Cardiac muscle cell (in vitro differentiated cells and primary cell): Measurements from ENCODE around the gene DDX23. TPM values are rescaled to one million over a fixed set of nuclear protein-coding genes. Genes with fewer than 3 reads are reported as not detected.
"Not testable (repeated sequence)": the region's sequence is repeated elsewhere in the genome, so short reads cannot be mapped to it uniquely, and the experiment has no call there.

Source experiments
- DNase-seq, 2 donors: peaks; one replicate each; pipeline versions ENCODE4 v3.0.0 to v3.0.0-alpha.2; 2010 to 2017; ENCODE audit warnings: low read depth in 1 of 2, low spot score in 1 of 2
- H3K27ac ChIP-seq: fragments of 200-600 bp; sonication (generic); 2 replicates; pipeline ENCODE4 v1.5.1; 2016
- H3K27me3 ChIP-seq: fragments of 200-600 bp; sonication (generic); 2 replicates; pipeline ENCODE4 v1.6.0; 2016; ENCODE audit warnings: control low read depth
- H3K36me3 ChIP-seq: fragments of 200-600 bp; sonication (generic); 2 replicates; pipeline ENCODE4 v1.5.1; 2016; ENCODE audit warnings: control low read depth
- H3K4me1 ChIP-seq: fragments of 200-600 bp; sonication (generic); 2 replicates; pipeline ENCODE4 v1.8.1; 2017; ENCODE audit warnings: low read depth, mild to moderate bottlenecking, mixed run types
- H3K4me3 ChIP-seq: fragments of 200-600 bp; sonication (generic); 2 replicates; pipeline ENCODE4 v1.5.1; 2016; ENCODE audit warnings: mild to moderate bottlenecking
- H3K9me3 ChIP-seq: fragments of 200-600 bp; sonication (generic); 2 replicates; pipeline ENCODE4 v1.5.1; 2017; ENCODE audit warnings: low read depth, mild to moderate bottlenecking, control low read depth
- CTCF ChIP-seq: IDR thresholded peaks from 2 replicates; pipeline ENCODE4 v1.5.1; 2012; ENCODE audit warnings: low read depth, mild to moderate bottlenecking, low read length
- polyA plus RNA-seq: library from polyadenylated mRNA; unstranded; fragments of >200 nt; fragmentation: Nextera tagmentation; extraction: Ambion mirVana; gene quantifications from 2 replicates; pipeline ENCODE4 v1.2.1, GENCODE V29; 2016
- total RNA-seq: library from RNA; depleted of rRNA; stranded (reverse); fragments of >200 nt; gene quantifications from 2 replicates; pipeline ENCODE4 v1.2.3, GENCODE V29; 2016

The DDX23 gene
- total and polyA plus RNA-seq, 2 experiments from 2014 or later, result 49.0 to 89.5 TPM

DNA sequence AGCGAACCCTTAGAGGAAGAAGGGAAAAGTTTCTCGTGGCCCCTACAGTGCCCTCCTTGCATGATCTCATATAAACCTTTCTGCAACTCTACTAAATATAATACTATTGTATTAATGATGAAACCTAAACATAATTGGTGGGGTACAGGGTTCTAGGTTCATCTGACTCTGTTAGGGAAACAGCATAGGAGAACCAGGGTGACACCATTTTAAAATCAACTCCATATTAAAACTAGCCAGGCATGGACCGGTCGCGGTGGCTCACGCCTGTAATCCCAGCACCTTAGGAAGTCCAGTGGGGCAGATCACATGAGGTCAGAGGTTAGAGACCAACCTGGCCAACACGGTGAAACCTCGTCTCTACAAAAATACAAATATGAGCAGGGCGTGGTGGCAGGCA lies 28.7 kb upstream of the DDX23 start:
- Histone ChIP-seq H3K36me3 (no peaks in the 10 kb centered on the region), H3K4me1 (peaks cover 17% of the 10 kb centered on the region), H3K27ac (no peak overlapping the region), H3K9me3 (no peaks in the 10 kb centered on the region), H3K4me3 (no peak overlapping the region), H3K27me3 (no peaks in the 10 kb centered on the region)
- no peak for DNase-seq
- no peak for TF ChIP-seq CTCF

- Histone ChIP-seq H3K4me1 (peaks cover 17% of the 10 kb centered on the region), H3K4me3 (no peak overlapping the region), H3K36me3 (no peaks in the 10 kb centered on the region), H3K27ac (no peak overlapping the region), H3K27me3 (no peaks in the 10 kb centered on the region), H3K9me3 (no peaks in the 10 kb centered on the region)
- DNase-seq, result no peak
- no peak for TF ChIP-seq CTCF
These were observed 26.6 kb upstream of the DDX23 start for GRCh38 chr12:48878548-48878947.

GRCh38 chr12:48875944-48876515 lies 24.1 kb upstream of the DDX23 start:
- DNase-seq, result no peak
- H3K4me3 ChIP-seq, result no peak overlapping the region
- H3K27me3 ChIP-seq, result no peaks in the 10 kb centered on the region
- no peaks in the 10 kb centered on the region for H3K4me1 ChIP-seq
- no peaks in the 10 kb centered on the region for H3K9me3 ChIP-seq
- TF ChIP-seq CTCF, result no peak
- H3K27ac ChIP-seq, result no peak overlapping the region
- H3K36me3 ChIP-seq, result no peaks in the 10 kb centered on the region

DNA sequence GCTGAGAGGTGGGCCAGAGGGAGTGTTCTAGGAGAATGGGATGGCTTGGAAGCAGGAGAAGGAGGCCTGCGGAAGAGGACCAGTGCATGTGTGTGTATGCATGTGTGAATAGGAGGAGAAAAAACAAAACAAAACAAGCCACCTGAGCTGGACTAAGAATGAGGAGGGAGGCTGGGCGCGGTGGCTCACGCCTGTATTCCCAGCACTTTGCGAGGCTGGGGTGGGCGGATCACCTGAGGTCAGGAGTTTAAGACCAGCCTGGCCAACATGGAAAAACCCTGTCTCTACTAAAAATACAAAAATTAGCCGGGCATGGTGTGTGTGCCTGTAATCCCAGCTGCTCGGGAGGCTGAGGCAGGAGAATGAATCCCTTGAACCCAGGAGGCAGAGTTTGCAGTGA lies 21.6 kb upstream of the DDX23 start:
- not testable (repeated sequence) for DNase-seq, H3K27me3 ChIP-seq

DNA sequence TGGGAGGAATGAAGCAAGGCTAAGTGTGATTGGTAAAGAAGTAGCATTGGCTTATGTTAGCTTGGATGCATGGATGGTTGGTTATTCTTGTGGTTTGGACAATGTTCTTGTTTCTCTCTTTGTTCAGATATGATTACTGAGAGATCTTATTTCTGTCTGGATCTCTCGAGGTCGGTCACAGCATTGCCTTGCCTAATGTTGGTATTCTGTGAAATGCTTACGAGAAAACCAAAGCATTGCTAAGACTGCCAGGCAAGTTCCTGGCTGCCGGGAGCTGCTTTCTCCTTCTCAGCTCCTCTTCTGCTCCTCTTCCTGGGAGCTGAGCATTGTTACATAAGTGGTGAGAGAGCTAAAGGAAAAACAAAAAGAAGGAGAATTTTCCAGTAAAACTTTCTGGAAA lies 21.1 kb upstream of the DDX23 start:
- no peaks in the 10 kb centered on the region for H3K4me1 ChIP-seq
- DNase-seq, result peak in 1 of 2 donors; percentile 42
- no peaks in the 10 kb centered on the region for H3K9me3 ChIP-seq
- no peak overlapping the region for H3K4me3 ChIP-seq
- no peaks in the 10 kb centered on the region for H3K27me3 ChIP-seq
- TF ChIP-seq CTCF, result no peak
- H3K27ac ChIP-seq, result no peak overlapping the region
- H3K36me3 ChIP-seq, result no peaks in the 10 kb centered on the region

More for the DNA sequence above, 21.6 kb upstream of the DDX23 start:
- not testable (repeated sequence) for H3K4me3 ChIP-seq, H3K4me1 ChIP-seq, H3K36me3 ChIP-seq, H3K9me3 ChIP-seq, H3K27ac ChIP-seq

DNA sequence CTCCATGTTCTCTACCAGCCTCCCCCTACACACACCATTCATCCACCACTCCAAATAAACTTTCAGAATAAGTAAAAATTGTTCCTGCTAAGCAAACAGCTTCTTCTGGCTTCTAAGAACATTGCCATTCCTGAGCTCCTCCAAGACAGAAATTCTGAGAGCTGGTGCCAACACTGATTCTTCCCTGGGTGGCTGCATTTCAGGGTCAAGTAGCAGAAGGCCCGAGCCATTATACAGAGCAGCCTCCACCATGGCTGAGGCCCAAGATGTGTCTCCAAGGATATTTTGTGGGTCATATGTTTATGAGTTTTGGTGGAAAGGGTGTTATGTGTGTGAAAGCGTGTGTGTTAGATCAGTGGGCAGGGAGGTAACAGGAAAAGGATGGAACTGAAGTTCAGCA lies 17.2 kb upstream of the DDX23 start:
- H3K27ac ChIP-seq, result no peak overlapping the region
- H3K4me3 ChIP-seq, result no peak overlapping the region
- DNase-seq, result no peak
- no peak for TF ChIP-seq CTCF
- H3K27me3 ChIP-seq, result peaks cover 4% of the 10 kb centered on the region
- no peaks in the 10 kb centered on the region for H3K4me1 ChIP-seq
- H3K36me3 ChIP-seq, result no peaks in the 10 kb centered on the region
- no peaks in the 10 kb centered on the region for H3K9me3 ChIP-seq
